Breast epithelium (tissue), 4 donors: ENCODE data around the gene ATP9A. TPM values are rescaled to one million over a fixed set of nuclear protein-coding genes. Genes with fewer than 3 reads are reported as not detected.
"Not testable (repeated sequence)": the region's sequence is repeated elsewhere in the genome, so short reads cannot be mapped to it uniquely, and the experiment has no call there.

Experiments
- DNase-seq, 2 donors: peaks; one replicate each; pipeline ENCODE4 v3.0.0-alpha.2; 2019; ENCODE audit warnings: low spot score in 2 of 2
- H3K27ac ChIP-seq, 2 donors: fragments of 200-600 bp; sonication (generic) in 1 of 2; one replicate each; pipeline ENCODE4 v1.5.1; 2016 to 2019; ENCODE audit warnings: mild to moderate bottlenecking in 1 of 2
- H3K27me3 ChIP-seq, 2 donors: fragments of 200-600 bp; sonication (generic) in 1 of 2; one replicate each; pipeline versions ENCODE4 v1.5.1 to v1.6.0; 2017 to 2019; ENCODE audit warnings: control low read depth in 1 of 2, mild to moderate bottlenecking in 1 of 2
- H3K36me3 ChIP-seq: fragments of 200-600 bp; one replicate; pipeline ENCODE4 v1.5.1; 2019
- H3K4me1 ChIP-seq, 2 donors: fragments of 200-600 bp; sonication (generic); one replicate each; pipeline ENCODE4 v1.5.1; 2016 to 2019; ENCODE audit warnings: control low read depth in 1 of 2
- H3K4me3 ChIP-seq, 3 donors: fragments of 200-600 bp; sonication (generic); 1 replicate in 2 of 3; 2 replicates in 1 of 3; pipeline ENCODE4 v1.5.1; 2016 to 2019; ENCODE audit warnings: mild to moderate bottlenecking in 3 of 3, moderate library complexity in 2 of 3
- H3K9me3 ChIP-seq, 2 donors: fragments of 200-600 bp; sonication (generic) in 1 of 2; one replicate each; pipeline ENCODE4 v1.5.1; 2016 to 2019; ENCODE audit warnings: control low read depth in 1 of 2
- POLR2A ChIP-seq: fragments of 450-650 bp; IDR thresholded peaks from one replicate; pipeline ENCODE4 v1.6.1; 2016; ENCODE audit warnings: antibody characterized with exemption, mild to moderate bottlenecking, moderate library complexity
- POLR2AphosphoS5 ChIP-seq, 3 donors: sonication (generic); formaldehyde crosslinking; IDR thresholded peaks; one replicate each; pipeline ENCODE4 v1.6.1; 2017; ENCODE audit warnings: antibody characterized with exemption in 3 of 3
- intact Hi-C: fragments of 100-400 bp; cut with DNase I; formaldehyde crosslinking; loops from one replicate; pipeline ENCODE4 v1.15.1; 2023; ENCODE audit warnings: low total_unique reads
- total RNA-seq, 3 donors: library from RNA; depleted of rRNA; stranded (reverse); fragments of >200 nt; gene quantifications; one replicate each; pipeline ENCODE4 v1.1.0, GENCODE V29; 2016
- TF ChIP-seq, protein P1 (sequence below), 3 donors: fragments of 450-650 bp; IDR thresholded peaks; one replicate each; pipeline ENCODE4 v1.5.1; 2016 to 2017; ENCODE audit warnings: antibody characterized with exemption in 3 of 3, mild to moderate bottlenecking in 3 of 3, moderate library complexity in 3 of 3

The ATP9A gene
- total RNA-seq, 3 donors from 2014 or later: 41.6 to 98.4 (median 50.8) TPM

- Histone ChIP-seq H3K27ac (no peak overlapping the region), H3K4me1 (no peaks in the 10 kb centered on the region), H3K36me3 (no peaks in the 10 kb centered on the region), H3K27me3 (no peaks in the 10 kb centered on the region), H3K9me3 (no peaks in the 10 kb centered on the region), H3K4me3 (no peak overlapping the region)
- TF ChIP-seq POLR2AphosphoS5 (IDR thresholded peaks at IDR 0.05) (no peak), POLR2A (no peak)
- TF ChIP-seq, protein P1, sequence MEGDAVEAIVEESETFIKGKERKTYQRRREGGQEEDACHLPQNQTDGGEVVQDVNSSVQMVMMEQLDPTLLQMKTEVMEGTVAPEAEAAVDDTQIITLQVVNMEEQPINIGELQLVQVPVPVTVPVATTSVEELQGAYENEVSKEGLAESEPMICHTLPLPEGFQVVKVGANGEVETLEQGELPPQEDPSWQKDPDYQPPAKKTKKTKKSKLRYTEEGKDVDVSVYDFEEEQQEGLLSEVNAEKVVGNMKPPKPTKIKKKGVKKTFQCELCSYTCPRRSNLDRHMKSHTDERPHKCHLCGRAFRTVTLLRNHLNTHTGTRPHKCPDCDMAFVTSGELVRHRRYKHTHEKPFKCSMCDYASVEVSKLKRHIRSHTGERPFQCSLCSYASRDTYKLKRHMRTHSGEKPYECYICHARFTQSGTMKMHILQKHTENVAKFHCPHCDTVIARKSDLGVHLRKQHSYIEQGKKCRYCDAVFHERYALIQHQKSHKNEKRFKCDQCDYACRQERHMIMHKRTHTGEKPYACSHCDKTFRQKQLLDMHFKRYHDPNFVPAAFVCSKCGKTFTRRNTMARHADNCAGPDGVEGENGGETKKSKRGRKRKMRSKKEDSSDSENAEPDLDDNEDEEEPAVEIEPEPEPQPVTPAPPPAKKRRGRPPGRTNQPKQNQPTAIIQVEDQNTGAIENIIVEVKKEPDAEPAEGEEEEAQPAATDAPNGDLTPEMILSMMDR (IDR thresholded peaks at IDR 0.05): no peak
- intact Hi-C loops: no loop called here
- no peak for DNase-seq
These were observed 116.2 kb downstream of the ATP9A start for GRCh38 chr20:51651921-51652549.

DNA sequence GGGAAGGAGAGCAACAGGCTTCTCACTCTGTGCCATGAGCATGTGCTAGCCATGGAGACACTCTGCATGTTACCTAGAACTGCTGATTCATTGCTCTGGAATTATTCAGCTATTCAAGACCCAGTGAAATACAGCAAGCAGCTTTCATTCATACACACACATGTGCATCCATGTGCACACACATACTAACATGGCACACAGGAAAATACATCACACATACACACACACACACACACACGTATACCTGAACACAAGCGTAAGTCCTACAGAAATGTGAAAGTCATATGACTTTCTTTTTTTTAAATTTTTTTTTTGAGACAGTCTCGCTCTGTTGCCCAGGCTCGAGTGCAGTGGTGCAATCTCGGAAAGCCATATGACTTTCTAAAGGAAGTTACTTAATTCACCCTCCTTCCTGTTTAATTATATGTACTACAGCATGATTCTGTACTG lies 117.5 kb downstream of the ATP9A start:
- H3K27ac ChIP-seq: no peak overlapping the region
- no peaks in the 10 kb centered on the region for H3K36me3 ChIP-seq
- H3K4me3 ChIP-seq: no peak overlapping the region

DNA sequence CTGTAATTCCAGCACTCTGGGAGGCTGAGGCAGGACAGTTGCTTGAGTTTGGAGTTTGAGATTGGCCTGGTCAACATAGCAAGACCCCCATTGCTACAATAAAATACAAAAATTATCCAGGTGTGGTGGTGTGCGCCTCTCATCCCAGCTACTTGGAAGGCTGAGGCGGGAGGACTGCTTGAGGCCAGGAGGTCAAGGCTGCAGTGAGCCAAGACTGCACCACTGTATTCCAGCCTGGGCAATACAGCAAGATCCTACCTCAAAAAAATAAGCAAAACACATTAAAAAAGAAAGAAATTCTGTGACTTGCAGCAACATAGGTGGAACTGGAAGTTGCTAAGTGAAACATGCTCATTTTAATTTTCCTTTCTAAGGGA lies 119.6 kb downstream of the ATP9A start:
- no peak for DNase-seq
- Histone ChIP-seq H3K9me3 (no peaks in the 10 kb centered on the region), H3K27ac (no peak overlapping the region), H3K4me1 (no peaks in the 10 kb centered on the region), H3K27me3 (no peaks in the 10 kb centered on the region), H3K4me3 (no peak overlapping the region), H3K36me3 (no peaks in the 10 kb centered on the region)
- TF ChIP-seq POLR2A (no peak), POLR2AphosphoS5 (IDR thresholded peaks at IDR 0.05) (no peak)
- TF ChIP-seq, protein P1 (IDR thresholded peaks at IDR 0.05): no peak
- intact Hi-C loops: no loop called here

More for the DNA sequence above, 117.5 kb downstream of the ATP9A start:
- Histone ChIP-seq H3K9me3 (no peaks in the 10 kb centered on the region), H3K27me3 (no peaks in the 10 kb centered on the region), H3K4me1 (no peaks in the 10 kb centered on the region)
- intact Hi-C loops: no loop called here
- TF ChIP-seq, protein P1 (IDR thresholded peaks at IDR 0.05): no peak
- TF ChIP-seq POLR2A: no peak
- no peak for TF ChIP-seq POLR2AphosphoS5 (IDR thresholded peaks at IDR 0.05)
- no peak for DNase-seq

GRCh38 chr20:51647674-51648570 lies 120.3 kb downstream of the ATP9A start:
- intact Hi-C loops: no loop called here
- Histone ChIP-seq H3K27ac (no peak overlapping the region), H3K36me3 (no peaks in the 10 kb centered on the region), H3K4me1 (no peaks in the 10 kb centered on the region), H3K9me3 (no peaks in the 10 kb centered on the region), H3K27me3 (no peaks in the 10 kb centered on the region), H3K4me3 (no peak overlapping the region)
- TF ChIP-seq, protein P1 (IDR thresholded peaks at IDR 0.05): no peak
- TF ChIP-seq POLR2A: no peak
- TF ChIP-seq POLR2AphosphoS5 (IDR thresholded peaks at IDR 0.05): no peak
- no peak for DNase-seq

GRCh38 chr20:51643810-51644209 lies 124.4 kb downstream of the ATP9A start:
- H3K4me3 ChIP-seq, H3K4me1 ChIP-seq, H3K27ac ChIP-seq, H3K36me3 ChIP-seq, H3K9me3 ChIP-seq, DNase-seq, H3K27me3 ChIP-seq, intact Hi-C loops: not testable (repeated sequence)
